Hepatocyte (in vitro differentiated cells): ENCODE data around the gene CTBP2. TPM values are rescaled to one million over a fixed set of nuclear protein-coding genes. Genes with fewer than 3 reads are reported as not detected.

Experiments
- DNase-seq: peaks from one replicate; pipeline ENCODE4 v3.0.0-alpha.2; 2016; ENCODE audit warnings: low spot score
- H2AFZ ChIP-seq: fragments of 200-600 bp; sonication (generic); 2 replicates; pipeline ENCODE4 v1.6.0; 2016; ENCODE audit warnings: antibody characterized with exemption, mild to moderate bottlenecking
- H3K27ac ChIP-seq: fragments of 200-600 bp; sonication (generic); 2 replicates; pipeline ENCODE4 v1.5.1; 2016; ENCODE audit warnings: mild to moderate bottlenecking
- H3K27me3 ChIP-seq: fragments of 200-600 bp; sonication (generic); 2 replicates; pipeline ENCODE4 v1.6.1; 2016
- H3K36me3 ChIP-seq: fragments of 200-600 bp; sonication (generic); replicated peaks from 2 replicates; pipeline ENCODE4 v1.5.1; 2016; ENCODE audit warnings: low read depth; ENCODE audit not compliant: insufficient read depth
- H3K4me1 ChIP-seq: fragments of 200-600 bp; sonication (generic); 2 replicates; pipeline ENCODE4 v1.5.1; 2016; ENCODE audit warnings: mild to moderate bottlenecking, moderate library complexity; ENCODE audit not compliant: insufficient read depth
- H3K4me2 ChIP-seq: fragments of 200-600 bp; sonication (generic); 2 replicates; pipeline ENCODE4 v1.6.0; 2016
- H3K4me3 ChIP-seq: fragments of 200-600 bp; sonication (generic); 2 replicates; pipeline ENCODE4 v1.5.1; 2016; ENCODE audit warnings: mild to moderate bottlenecking
- H3K79me2 ChIP-seq: fragments of 200-600 bp; sonication (generic); 2 replicates; pipeline ENCODE4 v1.6.0; 2017; ENCODE audit warnings: mild to moderate bottlenecking
- H3K9me2 ChIP-seq: fragments of 200-600 bp; sonication (generic); replicated peaks from 2 replicates; pipeline ENCODE4 v1.6.0; 2017; ENCODE audit warnings: mild to moderate bottlenecking; ENCODE audit not compliant: insufficient read depth
- H3K9me3 ChIP-seq: fragments of 200-600 bp; sonication (generic); 2 replicates; pipeline ENCODE4 v1.5.1; 2016; ENCODE audit warnings: low read depth, mild to moderate bottlenecking
- H4K20me1 ChIP-seq: fragments of 200-600 bp; sonication (generic); 2 replicates; pipeline ENCODE4 v1.6.0; 2016; ENCODE audit warnings: mild to moderate bottlenecking; ENCODE audit not compliant: insufficient read depth, poor library complexity, severe bottlenecking
- EZH2 ChIP-seq: fragments of 200-600 bp; sonication (generic); IDR thresholded peaks from 2 replicates; pipeline ENCODE4 v1.6.1; 2016; ENCODE audit warnings: antibody characterized with exemption, mild to moderate bottlenecking, borderline replicate concordance
- EZH2phosphoT487 ChIP-seq: fragments of 200-600 bp; sonication (generic); IDR thresholded peaks from one replicate; pipeline ENCODE4 v1.6.1; 2018; ENCODE audit warnings: antibody characterized with exemption, mild to moderate bottlenecking, low read depth, moderate library complexity; ENCODE audit not compliant: unreplicated experiment, severe bottlenecking
- WGBS: methylation state at CpG from one replicate; pipeline ENCODE4 v1.1.6; 2016; ENCODE audit warnings: low lambda C conversion rate; ENCODE audit errors: missing lambda C conversion rate; 5-methylcytosine and 5-hydroxymethylcytosine counted together
- polyA plus RNA-seq: library from polyadenylated mRNA; unstranded; fragments of >200 nt; fragmentation: Nextera tagmentation; extraction: Ambion mirVana; gene quantifications from 2 replicates; pipeline ENCODE4 v1.2.1, GENCODE V29; 2016
- total RNA-seq: library from RNA; depleted of rRNA; stranded (reverse); fragments of >200 nt; gene quantifications from 2 replicates; pipeline ENCODE4 v1.2.3, GENCODE V29; 2014
- TF ChIP-seq, protein P1 (sequence below): fragments of 200-600 bp; sonication (generic); IDR thresholded peaks from 2 replicates; pipeline ENCODE4 v1.5.1; 2016; ENCODE audit warnings: antibody characterized with exemption, mild to moderate bottlenecking; ENCODE audit not compliant: poor library complexity

Gene CTBP2
- total and polyA plus RNA-seq, 2 experiments from 2014 or later, result 61.3 to 81.0 TPM

DNA sequence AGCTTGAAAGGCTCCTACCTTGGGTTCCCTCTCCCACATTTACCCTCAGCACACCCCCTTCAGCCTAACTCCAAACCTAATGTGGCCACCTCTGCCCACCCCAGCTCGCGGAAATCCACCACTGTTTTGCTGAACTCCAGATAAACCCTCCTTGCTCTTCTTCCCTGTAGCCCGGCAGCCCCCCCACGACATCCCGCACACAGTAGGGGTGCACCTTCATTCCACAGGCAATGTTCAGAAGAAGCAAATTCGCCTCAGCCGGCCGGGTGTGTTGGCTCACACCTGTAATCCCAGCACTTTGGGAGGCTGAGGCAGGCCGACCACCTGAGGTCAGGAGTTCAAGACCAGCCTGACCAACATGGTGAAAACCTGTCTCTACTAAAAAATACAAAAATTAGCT is 17.4 kb downstream of the CTBP2 start:
- DNase-seq, result no peak
- H4K20me1 ChIP-seq, result peaks cover 96% of the 10 kb centered on the region
- no peaks in the 10 kb centered on the region for H3K27me3 ChIP-seq
- H3K27ac ChIP-seq, result no peak overlapping the region
- no peaks in the 10 kb centered on the region for H3K9me3 ChIP-seq
- WGBS, result 88% methylated on average over 9 of the region's 9 CpGs
- TF ChIP-seq, protein P1, sequence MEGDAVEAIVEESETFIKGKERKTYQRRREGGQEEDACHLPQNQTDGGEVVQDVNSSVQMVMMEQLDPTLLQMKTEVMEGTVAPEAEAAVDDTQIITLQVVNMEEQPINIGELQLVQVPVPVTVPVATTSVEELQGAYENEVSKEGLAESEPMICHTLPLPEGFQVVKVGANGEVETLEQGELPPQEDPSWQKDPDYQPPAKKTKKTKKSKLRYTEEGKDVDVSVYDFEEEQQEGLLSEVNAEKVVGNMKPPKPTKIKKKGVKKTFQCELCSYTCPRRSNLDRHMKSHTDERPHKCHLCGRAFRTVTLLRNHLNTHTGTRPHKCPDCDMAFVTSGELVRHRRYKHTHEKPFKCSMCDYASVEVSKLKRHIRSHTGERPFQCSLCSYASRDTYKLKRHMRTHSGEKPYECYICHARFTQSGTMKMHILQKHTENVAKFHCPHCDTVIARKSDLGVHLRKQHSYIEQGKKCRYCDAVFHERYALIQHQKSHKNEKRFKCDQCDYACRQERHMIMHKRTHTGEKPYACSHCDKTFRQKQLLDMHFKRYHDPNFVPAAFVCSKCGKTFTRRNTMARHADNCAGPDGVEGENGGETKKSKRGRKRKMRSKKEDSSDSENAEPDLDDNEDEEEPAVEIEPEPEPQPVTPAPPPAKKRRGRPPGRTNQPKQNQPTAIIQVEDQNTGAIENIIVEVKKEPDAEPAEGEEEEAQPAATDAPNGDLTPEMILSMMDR, result no peak
- TF ChIP-seq EZH2phosphoT487, result no peak
- TF ChIP-seq EZH2, result no peak
- H3K4me1 ChIP-seq, result peaks cover 24% of the 10 kb centered on the region
- H3K79me2 ChIP-seq, result peaks cover 100% of the 10 kb centered on the region
- H2AFZ ChIP-seq, result no peak overlapping the region
- H3K9me2 ChIP-seq, result no peaks in the 10 kb centered on the region
- no peak overlapping the region for H3K4me2 ChIP-seq
- H3K4me3 ChIP-seq, result no peak overlapping the region
- no peaks in the 10 kb centered on the region for H3K36me3 ChIP-seq

DNA sequence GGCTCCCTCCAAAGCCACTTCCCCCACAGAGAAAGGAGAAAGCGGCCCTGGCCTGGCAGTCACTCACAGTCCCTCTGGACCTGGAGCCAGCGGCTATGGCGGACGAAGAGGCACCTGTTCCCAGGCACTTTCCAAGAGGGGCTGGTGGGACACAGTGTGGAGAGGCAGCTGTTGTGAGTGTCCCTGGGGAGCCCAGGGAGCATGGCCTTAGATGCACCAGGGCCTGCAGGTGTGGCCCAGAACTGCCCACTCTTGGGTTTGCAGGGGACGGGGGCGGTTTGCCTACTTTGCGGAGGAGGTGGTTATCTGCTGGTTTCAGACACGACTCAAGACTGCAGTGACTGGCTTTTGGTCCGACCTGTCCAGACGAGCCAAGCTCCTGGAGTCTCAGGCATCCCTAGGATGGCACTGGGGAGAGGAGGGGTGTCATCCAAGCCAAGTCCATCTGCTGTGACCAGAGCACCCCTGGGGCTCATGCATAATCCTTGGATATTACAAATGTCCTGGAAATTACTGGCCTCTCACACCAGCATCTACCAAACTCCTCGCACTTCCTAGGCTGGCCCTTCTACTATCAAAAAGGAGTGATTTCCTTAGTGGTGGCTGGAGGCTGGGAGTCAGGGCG is 18.4 kb downstream of the CTBP2 start:
- peaks cover 99% of the 10 kb centered on the region for H4K20me1 ChIP-seq
- peaks cover 100% of the 10 kb centered on the region for H3K79me2 ChIP-seq
- H3K27me3 ChIP-seq, result no peaks in the 10 kb centered on the region
- no peaks in the 10 kb centered on the region for H3K36me3 ChIP-seq
- H3K4me3 ChIP-seq, result no peak overlapping the region
- peaks cover 21% of the 10 kb centered on the region for H3K4me1 ChIP-seq
- H3K9me2 ChIP-seq, result no peaks in the 10 kb centered on the region
- TF ChIP-seq EZH2phosphoT487 (no peak), EZH2 (no peak)
- TF ChIP-seq, protein P1, result no peak
- DNase-seq, result no peak
- 95% methylated on average over 12 of the region's 12 CpGs for WGBS
- no peaks in the 10 kb centered on the region for H3K9me3 ChIP-seq
- no peak overlapping the region for H3K27ac ChIP-seq
- no peak overlapping the region for H3K4me2 ChIP-seq
- no peak overlapping the region for H2AFZ ChIP-seq

DNA sequence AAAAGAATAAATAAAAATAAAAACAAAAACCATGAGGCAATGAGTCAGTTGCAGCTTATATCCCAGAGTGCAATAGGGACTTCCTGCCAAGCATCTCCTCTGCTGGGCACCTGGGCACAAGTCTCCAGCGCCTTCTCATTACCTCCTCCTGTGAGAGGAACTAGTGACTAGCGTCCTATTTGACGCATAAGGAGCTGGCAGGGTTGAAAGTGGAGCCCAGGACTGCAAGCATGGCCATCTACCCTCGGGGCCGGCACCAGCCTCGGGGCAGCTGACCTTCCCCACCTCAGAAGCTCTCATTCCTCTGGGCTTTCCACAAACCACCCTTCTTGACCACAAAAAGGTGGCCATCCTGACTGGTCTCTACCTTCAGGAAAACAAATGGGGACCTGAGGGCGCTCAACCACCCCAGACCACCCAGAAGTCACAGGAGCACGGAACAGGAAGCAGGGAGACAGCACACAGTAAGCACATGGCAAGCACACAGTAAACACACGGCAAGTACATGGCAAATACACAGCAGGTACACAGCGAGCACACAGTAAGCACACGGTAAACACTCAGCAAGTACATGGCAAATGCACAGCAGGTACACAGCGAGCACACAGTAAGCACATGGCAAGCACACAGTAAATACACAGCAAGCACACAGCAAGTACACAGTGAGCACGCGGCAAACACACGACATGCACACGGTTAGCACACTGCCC is 19.1 kb downstream of the CTBP2 start:
- no peak overlapping the region for H3K4me3 ChIP-seq
- no peak overlapping the region for H3K27ac ChIP-seq
- H2AFZ ChIP-seq, result no peak overlapping the region
- no peak for DNase-seq
- no peak overlapping the region for H3K4me2 ChIP-seq
- peaks cover 99% of the 10 kb centered on the region for H4K20me1 ChIP-seq
- peaks cover 21% of the 10 kb centered on the region for H3K4me1 ChIP-seq
- H3K79me2 ChIP-seq, result peaks cover 100% of the 10 kb centered on the region
- H3K9me3 ChIP-seq, result no peaks in the 10 kb centered on the region
- no peak for TF ChIP-seq EZH2
- TF ChIP-seq, protein P1, result no peak
- no peaks in the 10 kb centered on the region for H3K27me3 ChIP-seq
- no peaks in the 10 kb centered on the region for H3K36me3 ChIP-seq
- H3K9me2 ChIP-seq, result no peaks in the 10 kb centered on the region
- WGBS, result 96% methylated on average over 16 of the region's 16 CpGs
